Measurements from ENCODE around the gene CASK.

The CASK gene

DNA sequence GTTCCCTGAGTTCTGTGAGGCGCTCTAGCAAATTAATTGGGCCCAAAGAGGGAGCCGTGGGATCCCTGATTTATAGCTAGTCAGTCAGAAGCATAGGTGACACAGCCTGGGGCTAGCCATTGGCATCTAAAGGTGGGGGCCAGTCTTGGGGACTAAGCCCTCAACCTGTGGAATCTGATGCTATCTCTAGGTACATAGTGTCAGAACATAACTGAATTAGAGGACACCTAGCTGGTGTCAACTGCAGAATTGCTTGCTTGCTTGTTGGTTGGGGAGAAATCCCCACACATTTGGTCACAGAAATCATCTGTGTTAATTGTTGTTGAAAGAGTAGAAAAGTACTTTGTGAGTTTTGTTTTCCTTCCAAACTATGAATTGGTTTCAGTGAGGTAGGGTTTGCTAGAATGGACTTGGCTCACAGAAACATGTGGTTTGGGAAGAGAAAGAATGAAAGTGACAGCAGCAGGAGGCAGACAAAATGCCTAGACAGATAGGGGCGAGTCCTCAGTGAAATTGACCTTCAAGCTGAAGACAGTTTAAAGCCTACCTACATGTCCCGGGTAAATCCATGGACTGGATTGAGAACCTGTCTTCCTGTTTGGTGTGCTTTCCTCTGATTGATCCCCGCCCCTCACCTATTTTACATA lies 212.2 kb downstream of the CASK start:
- H3K4me2 ChIP-seq (ENCODE audit: low read depth, low read length): no peak overlapping the region
- H3K9ac ChIP-seq (ENCODE audit: low read length): no peak overlapping the region
- H3F3A ChIP-seq (ENCODE audit: insufficient read depth, low read length): no peaks in the 10 kb centered on the region
- H3K79me2 ChIP-seq (ENCODE audit: low read length): no peaks in the 10 kb centered on the region
- H3K9me3 ChIP-seq (replicated peaks; ENCODE audit: insufficient read depth, low read length): no peaks in the 10 kb centered on the region
- TF ChIP-seq EZH2 (optimal IDR thresholded peaks at IDR 0.05; ENCODE audit: low read depth, low read length): no peak
- TF ChIP-seq, protein P1, sequence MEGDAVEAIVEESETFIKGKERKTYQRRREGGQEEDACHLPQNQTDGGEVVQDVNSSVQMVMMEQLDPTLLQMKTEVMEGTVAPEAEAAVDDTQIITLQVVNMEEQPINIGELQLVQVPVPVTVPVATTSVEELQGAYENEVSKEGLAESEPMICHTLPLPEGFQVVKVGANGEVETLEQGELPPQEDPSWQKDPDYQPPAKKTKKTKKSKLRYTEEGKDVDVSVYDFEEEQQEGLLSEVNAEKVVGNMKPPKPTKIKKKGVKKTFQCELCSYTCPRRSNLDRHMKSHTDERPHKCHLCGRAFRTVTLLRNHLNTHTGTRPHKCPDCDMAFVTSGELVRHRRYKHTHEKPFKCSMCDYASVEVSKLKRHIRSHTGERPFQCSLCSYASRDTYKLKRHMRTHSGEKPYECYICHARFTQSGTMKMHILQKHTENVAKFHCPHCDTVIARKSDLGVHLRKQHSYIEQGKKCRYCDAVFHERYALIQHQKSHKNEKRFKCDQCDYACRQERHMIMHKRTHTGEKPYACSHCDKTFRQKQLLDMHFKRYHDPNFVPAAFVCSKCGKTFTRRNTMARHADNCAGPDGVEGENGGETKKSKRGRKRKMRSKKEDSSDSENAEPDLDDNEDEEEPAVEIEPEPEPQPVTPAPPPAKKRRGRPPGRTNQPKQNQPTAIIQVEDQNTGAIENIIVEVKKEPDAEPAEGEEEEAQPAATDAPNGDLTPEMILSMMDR (IDR thresholded peaks at IDR 0.05; ENCODE audit: low read length): no peak
- TF ChIP-seq EZH2phosphoT487 (IDR thresholded peaks at IDR 0.05; ENCODE audit: low read length): no peak
- H3K27ac ChIP-seq (ENCODE audit: low read length): no peak overlapping the region
- H4K20me1 ChIP-seq (ENCODE audit: insufficient read depth, low read length): no peaks in the 10 kb centered on the region
- no peaks in the 10 kb centered on the region for H3K27me3 ChIP-seq (replicated peaks; ENCODE audit: insufficient read depth, low read length)
- H3K9me2 ChIP-seq (replicated peaks; ENCODE audit: insufficient read depth, low read length): no peaks in the 10 kb centered on the region
- H3K36me3 ChIP-seq (replicated peaks; ENCODE audit: insufficient read depth, low read length): no peaks in the 10 kb centered on the region
- no peak for DNase-seq
- H3K4me1 ChIP-seq (ENCODE audit: low read length): 0 out of 2 replicates have a peak, but pooled peaks cover 1% of the 10 kb centered on the region
- H3K4me3 ChIP-seq (ENCODE audit: low read length): no peak overlapping the region
- no peak overlapping the region for H2AFZ ChIP-seq (ENCODE audit: low read length)

GRCh38 chrX:41708486-41708885 lies 214.9 kb downstream of the CASK start:
- Histone ChIP-seq H3K9me3 (replicated peaks; ENCODE audit: insufficient read depth, low read length) (no peaks in the 10 kb centered on the region), H3K79me2 (ENCODE audit: low read length) (no peaks in the 10 kb centered on the region), H3K4me1 (ENCODE audit: low read length) (peaks cover 8% of the 10 kb centered on the region), H3K9ac (ENCODE audit: low read length) (no peak overlapping the region), H2AFZ (ENCODE audit: low read length) (no peak overlapping the region), H3K27ac (ENCODE audit: low read length) (no peak overlapping the region), H3K9me2 (replicated peaks; ENCODE audit: insufficient read depth, low read length) (no peaks in the 10 kb centered on the region), H4K20me1 (ENCODE audit: insufficient read depth, low read length) (no peaks in the 10 kb centered on the region), H3F3A (ENCODE audit: insufficient read depth, low read length) (no peaks in the 10 kb centered on the region), H3K4me3 (ENCODE audit: low read length) (no peak overlapping the region), H3K27me3 (replicated peaks; ENCODE audit: insufficient read depth, low read length) (no peaks in the 10 kb centered on the region), H3K4me2 (ENCODE audit: low read depth, low read length) (no peak overlapping the region), H3K36me3 (replicated peaks; ENCODE audit: insufficient read depth, low read length) (no peaks in the 10 kb centered on the region)
- TF ChIP-seq, protein P1 (IDR thresholded peaks at IDR 0.05; ENCODE audit: low read length): no peak
- TF ChIP-seq EZH2phosphoT487 (IDR thresholded peaks at IDR 0.05; ENCODE audit: low read length) (no peak), EZH2 (optimal IDR thresholded peaks at IDR 0.05; ENCODE audit: low read depth, low read length) (no peak)
- DNase-seq: no peak

DNA sequence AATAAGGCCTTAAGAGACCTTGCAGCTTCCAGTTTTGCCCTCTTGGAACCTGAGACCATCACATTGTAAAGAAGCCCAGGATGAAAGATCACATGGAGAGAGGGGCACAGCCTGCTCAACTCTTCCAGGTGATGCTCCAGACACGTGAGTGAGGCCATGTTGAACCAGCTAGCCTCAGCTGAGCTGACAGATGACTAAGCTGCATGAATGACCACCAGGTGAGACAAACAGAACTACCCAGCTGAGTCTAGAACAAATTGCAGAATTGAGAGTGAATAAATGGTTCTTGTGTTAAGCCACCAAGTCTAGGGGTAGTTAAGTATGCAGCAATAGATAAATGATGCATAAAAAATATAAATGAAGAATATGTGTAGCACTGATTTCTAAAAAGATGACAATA lies 216.1 kb downstream of the CASK start:
- DNase-seq: no peak
- no peaks in the 10 kb centered on the region for H3K27me3 ChIP-seq (replicated peaks; ENCODE audit: insufficient read depth, low read length)
- no peaks in the 10 kb centered on the region for H3K36me3 ChIP-seq (replicated peaks; ENCODE audit: insufficient read depth, low read length)
- H3K27ac ChIP-seq (ENCODE audit: low read length): no peak overlapping the region
- H3F3A ChIP-seq (ENCODE audit: insufficient read depth, low read length): no peaks in the 10 kb centered on the region
- no peak overlapping the region for H2AFZ ChIP-seq (ENCODE audit: low read length)
- no peak overlapping the region for H3K4me2 ChIP-seq (ENCODE audit: low read depth, low read length)
- peaks cover 8% of the 10 kb centered on the region for H3K4me1 ChIP-seq (ENCODE audit: low read length)
- no peak overlapping the region for H3K9ac ChIP-seq (ENCODE audit: low read length)
- H3K4me3 ChIP-seq (ENCODE audit: low read length): no peak overlapping the region
- TF ChIP-seq EZH2 (optimal IDR thresholded peaks at IDR 0.05; ENCODE audit: low read depth, low read length) (no peak), EZH2phosphoT487 (IDR thresholded peaks at IDR 0.05; ENCODE audit: low read length) (no peak)
- TF ChIP-seq, protein P1 (IDR thresholded peaks at IDR 0.05; ENCODE audit: low read length): no peak
- no peaks in the 10 kb centered on the region for H4K20me1 ChIP-seq (ENCODE audit: insufficient read depth, low read length)
- H3K9me2 ChIP-seq (replicated peaks; ENCODE audit: insufficient read depth, low read length): no peaks in the 10 kb centered on the region
- H3K9me3 ChIP-seq (replicated peaks; ENCODE audit: insufficient read depth, low read length): no peaks in the 10 kb centered on the region
- H3K79me2 ChIP-seq (ENCODE audit: low read length): no peaks in the 10 kb centered on the region
